Keratinocyte (primary cell): Measurements from ENCODE around the gene KCNN2. TPM values are rescaled to one million over a fixed set of nuclear protein-coding genes. Genes with fewer than 3 reads are reported as not detected.

Experiments
- DNase-seq: peaks from one replicate; pipeline ENCODE4 v3.0.0-alpha.2; 2011; ENCODE audit warnings: low read depth, missing footprints, low spot score
- FAIRE-seq: peaks from 2 replicates; lab custom pipeline; 2011; peaks lifted over from hg19 to GRCh38; lab: Jason Lieb, UNC
- H2AFZ ChIP-seq: 2 replicates; pipeline ENCODE4 v1.6.0; 2012; ENCODE audit warnings: low read length, control low read depth, inconsistent platforms; ENCODE audit not compliant: control insufficient read depth
- H3K27ac ChIP-seq: 2 replicates; pipeline ENCODE4 v1.5.1; 2011; ENCODE audit warnings: low read length; ENCODE audit not compliant: control insufficient read depth, insufficient read depth
- H3K27me3 ChIP-seq: 3 replicates; pipeline ENCODE4 v1.6.0; 2011; ENCODE audit warnings: low read length; ENCODE audit not compliant: control insufficient read depth, insufficient read depth; ENCODE audit errors: extremely low read depth
- H3K36me3 ChIP-seq, 2 experiments: 2 replicates in 1 of 2; 3 replicates in 1 of 2; pipeline ENCODE4 v1.5.1; 2011; ENCODE audit warnings: low read length in 2 of 2, mild to moderate bottlenecking in 1 of 2; ENCODE audit not compliant: control insufficient read depth in 2 of 2, insufficient read depth in 2 of 2; ENCODE audit errors: extremely low read depth in 1 of 2
- H3K4me1 ChIP-seq: 3 replicates; pipeline ENCODE4 v1.5.1; 2011; ENCODE audit warnings: low read length; ENCODE audit not compliant: control insufficient read depth, insufficient read depth; ENCODE audit errors: extremely low read depth
- H3K4me2 ChIP-seq: 3 replicates; pipeline ENCODE4 v1.6.0; 2011; ENCODE audit warnings: low read depth, low read length; ENCODE audit not compliant: control insufficient read depth, insufficient read depth; ENCODE audit errors: extremely low read depth
- H3K4me3 ChIP-seq, 3 experiments: fragments of 200-600 bp in 1 of 3; sonication (generic) in 1 of 3; 2 replicates in 2 of 3; 3 replicates in 1 of 3; pipeline ENCODE4 v1.5.1; 2011 to 2016; ENCODE audit warnings: low read length in 3 of 3, mild to moderate bottlenecking in 3 of 3, control low read depth in 2 of 3, inconsistent platforms in 1 of 3, low read depth in 1 of 3, mixed read lengths in 1 of 3, mixed run types in 1 of 3, moderate library complexity in 1 of 3; ENCODE audit not compliant: control insufficient read depth in 2 of 3, insufficient read depth in 2 of 3; ENCODE audit errors: extremely low read depth in 1 of 3
- H3K79me2 ChIP-seq: 2 replicates; pipeline ENCODE4 v1.6.0; 2012; ENCODE audit warnings: low read length; ENCODE audit not compliant: control insufficient read depth, insufficient read depth
- H3K9ac ChIP-seq: 3 replicates; pipeline ENCODE4 v1.6.0; 2011; ENCODE audit warnings: low read length; ENCODE audit not compliant: control insufficient read depth, insufficient read depth; ENCODE audit errors: extremely low read depth
- H3K9me1 ChIP-seq: 3 replicates; pipeline ENCODE4 v1.6.0; 2011; ENCODE audit warnings: low read length; ENCODE audit not compliant: control insufficient read depth, insufficient read depth; ENCODE audit errors: extremely low read depth
- H3K9me3 ChIP-seq: 2 replicates; pipeline ENCODE4 v1.5.1; 2012; ENCODE audit warnings: low read depth, low read length; ENCODE audit not compliant: control insufficient read depth
- H4K20me1 ChIP-seq: 3 replicates; pipeline ENCODE4 v1.6.0; 2011; ENCODE audit warnings: low read length; ENCODE audit not compliant: control insufficient read depth, insufficient read depth; ENCODE audit errors: extremely low read depth
- EZH2 ChIP-seq: IDR thresholded peaks from one replicate; pipeline ENCODE4 v1.6.1; 2012; ENCODE audit warnings: inconsistent platforms, mild to moderate bottlenecking, low read length, moderate library complexity
- dilution Hi-C: fragments of 300-500 bp; cut with MboI; formaldehyde crosslinking; loops from one replicate; pipeline ENCODE4 v1.7.0; 2020; ENCODE audit warnings: low sequenced_read_pairs; ENCODE audit not compliant: extremely low pct_ligation_motif_present
- polyA plus RNA-seq, 5 experiments: library from polyadenylated mRNA; depleted of rRNA in 3 of 5; stranded (reverse) in 3 of 5; stranded (forward) in 1 of 5; unstranded in 1 of 5; fragments of >200 nt; gene quantifications; 1 replicate in 1 of 5; 2 replicates in 3 of 5; 3 replicates in 1 of 5; pipeline versions ENCODE4 v1.2.1 to v1.2.3, GENCODE V29; 2011 to 2012; ENCODE audit warnings: missing spikeins in 2 of 5, low read depth in 1 of 5, low replicate concordance in 1 of 5
- TF ChIP-seq, protein P1 (sequence below), 3 experiments: IDR thresholded peaks in 1 of 3; conservative IDR thresholded peaks in 1 of 3; optimal IDR thresholded peaks in 1 of 3; 2 replicates in 2 of 3; 3 replicates in 1 of 3; pipeline versions ENCODE3 to v1.5.1; 2011; ENCODE audit warnings: low read length in 3 of 3, mild to moderate bottlenecking in 3 of 3, moderate library complexity in 2 of 3, control low read depth in 1 of 3, inconsistent platforms in 1 of 3; ENCODE audit not compliant: insufficient read depth in 2 of 3; ENCODE audit errors: extremely low read depth in 1 of 3

The KCNN2 gene
- polyA plus RNA-seq, 1 donor (not counting 4 experiments of a cell fraction or from before 2014, with no cell fraction given): 0.09 TPM

GRCh38 chr5:114339108-114339507 lies 22.8 kb upstream of the KCNN2 start:
- Histone ChIP-seq H3K4me2 (no peak overlapping the region), H3K9me1 (no peaks in the 10 kb centered on the region), H2AFZ (no peak overlapping the region), H4K20me1 (no peaks in the 10 kb centered on the region), H3K4me1 (no peaks in the 10 kb centered on the region), H3K79me2 (no peaks in the 10 kb centered on the region), H3K4me3 (no peak overlapping the region), H3K36me3 (no peaks in the 10 kb centered on the region), H3K9ac (no peak overlapping the region), H3K9me3 (no peaks in the 10 kb centered on the region), H3K27ac (no peak overlapping the region), H3K27me3 (no peaks in the 10 kb centered on the region)
- FAIRE-seq (no peak), DNase-seq (no peak)
- dilution Hi-C loops: no loop called here
- TF ChIP-seq EZH2: no peak
- TF ChIP-seq, protein P1, sequence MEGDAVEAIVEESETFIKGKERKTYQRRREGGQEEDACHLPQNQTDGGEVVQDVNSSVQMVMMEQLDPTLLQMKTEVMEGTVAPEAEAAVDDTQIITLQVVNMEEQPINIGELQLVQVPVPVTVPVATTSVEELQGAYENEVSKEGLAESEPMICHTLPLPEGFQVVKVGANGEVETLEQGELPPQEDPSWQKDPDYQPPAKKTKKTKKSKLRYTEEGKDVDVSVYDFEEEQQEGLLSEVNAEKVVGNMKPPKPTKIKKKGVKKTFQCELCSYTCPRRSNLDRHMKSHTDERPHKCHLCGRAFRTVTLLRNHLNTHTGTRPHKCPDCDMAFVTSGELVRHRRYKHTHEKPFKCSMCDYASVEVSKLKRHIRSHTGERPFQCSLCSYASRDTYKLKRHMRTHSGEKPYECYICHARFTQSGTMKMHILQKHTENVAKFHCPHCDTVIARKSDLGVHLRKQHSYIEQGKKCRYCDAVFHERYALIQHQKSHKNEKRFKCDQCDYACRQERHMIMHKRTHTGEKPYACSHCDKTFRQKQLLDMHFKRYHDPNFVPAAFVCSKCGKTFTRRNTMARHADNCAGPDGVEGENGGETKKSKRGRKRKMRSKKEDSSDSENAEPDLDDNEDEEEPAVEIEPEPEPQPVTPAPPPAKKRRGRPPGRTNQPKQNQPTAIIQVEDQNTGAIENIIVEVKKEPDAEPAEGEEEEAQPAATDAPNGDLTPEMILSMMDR (optimal IDR thresholded peaks at IDR 0.05 in 1 of 3, IDR thresholded peaks at IDR 0.05 in 1 of 3, conservative IDR thresholded peaks at IDR 0.05 in 1 of 3; ENCODE audit: extremely low read depth in 1 of 3, insufficient read depth in 2 of 3, low read length in 3 of 3): no peak

DNA sequence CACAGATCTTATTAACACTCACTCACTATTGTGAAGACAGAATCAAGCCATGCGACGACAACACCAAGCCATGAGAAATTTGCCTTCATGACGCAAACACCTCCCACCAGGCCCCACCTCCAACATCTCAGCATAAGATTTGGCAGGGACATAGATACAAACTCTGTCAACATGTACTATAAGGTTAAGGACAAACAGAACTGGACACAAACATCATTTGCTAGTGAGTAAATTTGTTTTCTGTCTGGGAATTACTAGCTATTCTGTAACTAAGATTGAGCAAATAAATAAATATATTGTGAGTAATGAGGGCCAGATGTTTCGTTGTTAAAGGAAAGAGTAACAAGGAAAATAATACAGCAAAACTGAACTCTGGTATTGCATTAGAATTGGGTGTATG lies 15.7 kb upstream of the KCNN2 start:
- Histone ChIP-seq H4K20me1 (no peaks in the 10 kb centered on the region), H3K4me3 (no peak overlapping the region), H3K79me2 (no peaks in the 10 kb centered on the region), H3K9me1 (no peaks in the 10 kb centered on the region), H2AFZ (no peak overlapping the region), H3K9ac (no peak overlapping the region), H3K27me3 (no peaks in the 10 kb centered on the region), H3K36me3 (no peaks in the 10 kb centered on the region), H3K9me3 (no peaks in the 10 kb centered on the region), H3K4me1 (no peaks in the 10 kb centered on the region), H3K4me2 (no peak overlapping the region), H3K27ac (no peak overlapping the region)
- no peak for DNase-seq
- TF ChIP-seq EZH2: no peak
- TF ChIP-seq, protein P1 (optimal IDR thresholded peaks at IDR 0.05 in 1 of 3, IDR thresholded peaks at IDR 0.05 in 1 of 3, conservative IDR thresholded peaks at IDR 0.05 in 1 of 3; ENCODE audit: extremely low read depth in 1 of 3, insufficient read depth in 2 of 3, low read length in 3 of 3): no peak
- dilution Hi-C loops: no loop called here
- no peak for FAIRE-seq
